Embryonic facial prominence (tissue), 1 donor: Measurements from ENCODE around the gene INSC.

ENCODE experiments used
- DNase-seq: peaks from one replicate; pipeline ENCODE4 v3.0.0-alpha.2; 2016; ENCODE audit errors: extremely low spot score

Gene INSC

DNA sequence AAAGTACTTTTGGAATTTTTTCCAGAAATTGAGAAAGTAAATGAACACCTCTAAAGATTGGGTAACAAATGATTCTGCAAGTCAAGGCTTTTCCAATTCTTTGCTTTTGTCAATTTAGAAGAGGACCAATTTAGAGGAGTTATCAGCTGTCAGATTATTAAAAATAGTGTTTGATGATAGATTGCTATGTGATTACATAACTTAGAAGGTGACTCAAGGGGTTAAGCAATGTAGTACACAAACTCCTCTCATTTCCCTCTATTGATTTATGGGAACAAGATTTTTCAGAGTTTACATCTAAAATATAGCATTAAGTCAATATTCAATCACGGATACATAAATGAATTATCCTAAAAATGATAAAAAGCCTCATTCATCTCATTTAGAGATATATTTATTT, 70.3 kb downstream of the INSC start:
- no peak for DNase-seq

DNA sequence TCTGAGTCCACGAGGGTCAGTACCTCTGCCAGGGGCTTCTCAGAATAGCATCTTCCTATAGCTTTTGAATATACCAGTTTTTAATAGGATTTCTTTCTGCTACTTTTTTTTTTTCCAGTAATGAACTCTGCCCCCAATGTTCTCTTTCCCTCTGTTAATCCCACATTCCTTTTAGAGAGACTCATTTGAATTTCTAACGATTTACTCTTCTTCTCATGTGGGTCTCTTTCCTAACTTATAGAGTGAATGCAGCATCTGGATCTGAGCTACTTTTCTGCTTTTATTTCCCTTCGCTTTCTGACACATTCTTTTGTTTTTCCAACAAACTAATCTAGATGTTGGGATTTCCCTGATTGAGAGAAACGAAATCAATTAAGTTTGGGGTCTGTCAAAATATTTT, 71.4 kb downstream of the INSC start:
- no peak for DNase-seq

DNA sequence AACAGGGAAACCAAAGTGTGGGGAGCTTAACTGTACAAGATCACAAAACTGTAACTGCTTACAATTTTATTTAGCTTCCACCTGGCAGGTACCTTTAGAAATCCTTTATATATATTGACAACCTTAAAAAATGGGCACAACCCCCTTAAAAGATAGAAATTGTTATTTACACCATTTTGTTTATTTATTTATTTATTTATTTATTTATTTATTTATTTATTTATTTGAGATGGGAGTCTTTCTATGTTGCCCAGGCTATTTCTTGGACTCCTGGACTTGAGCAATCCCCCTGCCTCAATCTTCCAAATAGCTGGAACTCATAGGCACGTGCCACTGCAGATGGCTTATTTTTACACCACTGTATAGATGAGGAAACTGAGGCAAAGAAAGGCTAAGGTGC, 74.5 kb downstream of the INSC start:
- no peak for DNase-seq

DNA sequence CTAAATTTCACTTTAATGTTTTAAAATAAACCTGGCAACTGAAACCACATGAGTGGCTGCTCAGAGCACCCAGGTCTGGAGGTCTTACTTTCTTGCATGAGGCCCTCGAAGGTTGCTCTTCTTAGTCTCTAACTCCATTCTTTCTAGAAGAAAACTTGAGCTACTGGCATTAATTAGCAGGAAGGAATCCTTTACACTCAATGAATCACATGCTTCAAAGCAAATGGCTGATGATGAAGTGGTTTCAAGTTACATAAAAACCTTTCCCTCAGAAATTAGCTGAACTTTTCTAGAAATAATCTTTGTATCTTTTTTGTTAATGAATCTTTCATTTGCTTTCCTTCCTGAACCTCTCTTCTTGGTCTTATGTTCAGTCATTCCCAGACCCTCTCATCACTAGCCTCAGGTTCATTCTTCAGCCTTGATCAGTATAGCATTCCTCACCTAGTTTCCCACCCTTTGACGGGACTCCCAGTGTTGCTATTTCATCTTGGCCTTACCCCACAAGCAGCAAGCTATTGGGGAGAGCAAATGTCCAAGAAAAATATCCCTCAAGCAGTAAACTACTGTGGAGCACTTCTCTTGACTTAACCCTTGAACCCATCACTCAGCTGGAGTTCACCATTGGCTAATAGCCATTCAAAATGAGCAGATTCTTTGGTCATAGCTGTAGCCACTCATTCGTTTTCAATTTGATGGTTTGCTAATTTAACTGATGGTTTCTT, 75.1 kb downstream of the INSC start:
- no peak for DNase-seq

DNA sequence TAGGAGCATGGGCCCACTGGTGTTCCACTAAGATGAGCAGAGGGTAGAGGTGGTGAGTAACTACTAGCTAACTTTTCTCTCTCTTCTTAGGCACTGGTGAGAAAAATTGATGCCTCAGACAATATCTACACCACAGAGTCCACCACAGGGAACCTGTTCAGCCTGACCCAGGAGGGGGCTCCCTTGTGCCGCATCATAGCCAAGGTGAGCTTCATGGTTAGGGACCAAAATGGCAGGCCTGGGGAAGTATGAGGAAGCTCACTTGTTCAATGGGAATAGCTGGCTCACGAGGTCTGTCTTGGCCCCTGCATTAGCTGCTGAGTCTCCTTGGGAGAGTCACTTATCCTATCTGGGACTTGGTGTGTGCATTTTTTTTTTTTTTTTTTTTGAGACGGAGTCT, 75.9 kb downstream of the INSC start:
- DNase-seq: no peak

DNA sequence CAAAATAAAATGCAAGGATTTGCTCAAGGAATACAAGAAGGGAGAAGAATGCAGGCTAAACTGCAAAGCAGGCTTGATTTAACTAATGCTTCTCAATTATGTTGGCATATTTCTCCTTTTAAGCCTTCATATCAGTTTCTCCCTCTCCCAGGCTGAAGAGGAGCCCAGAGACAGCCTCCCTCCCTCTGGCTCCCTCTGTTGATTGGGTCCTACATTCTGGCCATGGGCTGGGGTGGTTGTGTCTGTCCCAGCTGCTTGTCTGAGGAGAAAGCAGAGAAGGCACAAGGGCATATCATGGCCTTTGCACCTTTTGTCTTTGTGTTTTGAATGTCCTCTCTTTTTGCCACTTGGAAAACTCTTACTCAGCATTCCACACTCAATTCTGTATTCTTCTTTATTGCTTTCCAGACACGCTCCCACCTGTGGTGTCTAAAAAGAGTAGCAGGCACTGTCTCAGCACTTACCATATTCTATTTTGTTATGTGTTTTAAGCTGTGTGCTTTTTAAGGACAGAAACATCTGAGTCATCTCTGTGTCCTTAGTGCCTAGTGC, 77.4 kb downstream of the INSC start:
- no peak for DNase-seq

DNA sequence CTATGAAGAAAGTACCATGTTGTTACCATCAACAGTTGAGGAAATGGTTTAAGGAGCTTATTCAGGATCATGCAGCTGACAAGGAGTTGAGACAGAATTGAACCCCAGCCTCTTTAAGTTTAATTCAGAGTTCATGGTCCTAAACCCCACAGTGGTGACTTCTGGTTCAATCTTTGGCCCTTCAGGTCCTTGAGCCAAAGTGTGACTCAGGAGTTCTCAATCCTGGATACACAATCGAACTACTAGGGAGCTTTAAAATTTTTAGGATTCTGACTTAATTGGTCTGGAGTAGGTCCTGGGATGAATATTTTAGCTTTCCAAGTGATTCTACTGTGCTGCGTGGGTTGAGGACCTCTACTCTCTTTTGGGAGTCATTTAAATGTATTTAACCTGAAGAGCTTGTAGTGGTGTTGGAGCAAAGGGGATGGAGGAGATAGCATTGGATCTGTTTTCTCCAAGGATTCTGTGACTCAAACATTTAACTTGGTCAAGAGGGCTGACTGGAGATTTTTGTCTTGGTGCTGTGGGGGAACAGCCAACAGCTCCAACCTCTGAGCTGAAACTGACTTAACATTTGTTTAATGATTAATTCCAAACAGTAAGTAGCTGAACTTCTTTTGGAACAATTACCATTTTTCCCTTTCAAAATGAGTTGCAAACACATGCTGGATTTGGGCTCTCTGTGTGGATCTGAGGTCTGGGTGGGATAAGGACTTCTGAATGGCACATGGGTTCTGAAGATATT, 80.1 kb downstream of the INSC start:
- no peak for DNase-seq

DNA sequence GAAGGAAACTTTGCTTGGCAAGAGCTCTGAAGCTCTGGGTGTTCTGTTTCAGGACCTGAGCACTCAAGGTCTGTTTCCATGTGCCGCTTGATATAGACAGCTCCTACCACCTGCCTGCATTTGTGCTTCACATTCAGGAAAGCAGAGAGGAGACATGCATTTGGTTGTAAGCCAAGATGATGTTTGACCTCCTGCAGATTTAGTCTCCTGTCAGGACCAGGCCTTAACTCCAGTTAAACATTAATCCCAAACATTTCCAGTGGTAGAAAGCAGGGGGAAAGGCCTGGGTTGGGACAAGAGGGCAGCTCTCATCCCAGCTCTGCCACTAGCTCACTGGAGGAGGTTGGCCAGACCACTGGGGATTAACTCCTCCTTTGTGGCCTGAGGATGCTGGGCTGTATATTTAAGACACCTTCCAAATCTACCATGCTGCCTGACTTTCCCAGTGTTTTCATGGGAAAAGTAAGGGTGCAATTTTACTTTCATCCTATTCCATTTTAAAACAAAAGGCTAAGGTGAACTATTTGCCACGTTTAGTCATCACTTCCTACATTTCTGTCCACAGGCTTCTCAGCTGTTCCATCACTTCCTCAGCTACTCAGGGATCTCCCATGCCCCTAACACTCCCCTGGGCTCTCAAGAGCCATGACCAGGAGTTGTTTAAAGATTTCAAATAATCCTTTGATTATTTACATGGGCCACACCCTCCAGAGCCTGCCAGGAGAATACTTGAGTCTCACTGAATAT, 80.9 kb downstream of the INSC start:
- DNase-seq: no peak

DNA sequence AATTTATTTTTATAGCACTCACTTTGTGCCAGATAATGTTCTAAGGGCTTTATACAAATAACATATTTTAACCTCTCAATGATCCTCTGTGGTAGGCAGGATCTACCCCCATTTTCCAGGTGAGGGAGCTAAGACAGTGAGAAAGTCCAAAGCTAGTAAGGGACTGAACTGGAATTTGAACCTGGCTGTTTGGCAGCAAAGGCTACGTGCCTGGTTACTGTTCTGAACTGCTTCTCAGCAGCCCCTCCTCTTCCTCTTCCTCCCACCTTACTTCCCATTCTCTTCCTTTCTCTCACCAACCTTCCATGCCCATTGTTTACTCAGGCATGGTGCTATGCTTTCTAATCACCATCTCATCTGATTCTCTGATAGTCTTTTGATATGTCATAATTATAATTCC, 82.0 kb downstream of the INSC start:
- no peak for DNase-seq

DNA sequence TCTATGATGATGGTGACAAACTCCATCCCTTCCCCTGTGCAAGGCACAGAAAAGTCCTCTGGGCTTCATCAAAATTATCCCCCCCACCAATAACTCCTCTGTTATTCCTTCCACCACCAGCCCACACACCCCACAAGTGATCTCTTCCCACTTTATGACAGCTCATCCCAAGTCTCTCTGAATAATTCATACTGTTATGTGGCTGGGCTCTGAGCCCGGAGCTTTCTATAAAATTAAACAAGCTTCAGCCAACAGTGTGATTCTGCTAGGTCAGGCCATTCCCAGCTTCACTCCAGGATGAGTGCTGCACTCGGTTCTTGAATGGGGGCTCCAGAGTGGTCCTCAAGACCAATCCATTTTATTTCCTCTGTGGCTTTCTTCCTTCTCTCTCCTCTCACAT, 83.0 kb downstream of the INSC start:
- no peak for DNase-seq

DNA sequence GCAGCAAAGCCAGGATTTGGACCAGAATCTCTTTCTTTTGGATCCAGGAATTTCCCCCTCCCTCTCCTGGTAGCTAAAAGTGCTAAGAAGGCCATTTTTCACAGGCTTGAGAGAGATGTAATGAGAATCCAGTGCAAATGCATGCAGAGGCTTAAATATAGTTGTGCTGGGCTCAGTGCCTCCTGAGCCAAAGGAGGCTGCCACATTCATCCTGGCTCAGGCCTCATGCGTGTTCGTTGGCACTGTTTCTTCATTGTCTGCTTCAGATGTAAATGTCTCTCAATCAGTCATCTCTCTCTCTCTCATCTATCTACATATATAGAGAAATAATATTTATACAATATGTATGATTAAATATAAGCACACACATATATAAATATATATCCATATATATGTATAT, 83.6 kb downstream of the INSC start:
- no peak for DNase-seq

DNA sequence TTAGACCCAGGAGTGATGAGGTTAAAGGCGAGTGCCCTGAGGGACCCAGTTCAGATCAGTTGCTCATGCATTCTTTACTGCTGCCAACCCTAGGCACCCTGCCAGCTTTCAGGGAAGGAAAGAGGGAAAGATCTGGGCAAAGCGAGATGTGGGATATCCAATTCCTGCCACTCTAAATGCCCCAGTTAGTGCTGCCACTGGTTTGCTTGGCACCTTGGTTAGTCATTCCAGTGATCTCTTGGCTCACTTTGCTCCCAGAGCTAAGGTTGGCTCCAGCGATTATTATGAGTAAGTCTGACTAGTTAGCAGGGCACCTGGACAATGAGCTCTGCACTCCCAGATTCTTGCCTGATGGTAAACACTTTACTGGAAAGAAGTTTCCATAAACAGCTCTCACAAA, 85.0 kb downstream of the INSC start:
- DNase-seq: no peak

DNA sequence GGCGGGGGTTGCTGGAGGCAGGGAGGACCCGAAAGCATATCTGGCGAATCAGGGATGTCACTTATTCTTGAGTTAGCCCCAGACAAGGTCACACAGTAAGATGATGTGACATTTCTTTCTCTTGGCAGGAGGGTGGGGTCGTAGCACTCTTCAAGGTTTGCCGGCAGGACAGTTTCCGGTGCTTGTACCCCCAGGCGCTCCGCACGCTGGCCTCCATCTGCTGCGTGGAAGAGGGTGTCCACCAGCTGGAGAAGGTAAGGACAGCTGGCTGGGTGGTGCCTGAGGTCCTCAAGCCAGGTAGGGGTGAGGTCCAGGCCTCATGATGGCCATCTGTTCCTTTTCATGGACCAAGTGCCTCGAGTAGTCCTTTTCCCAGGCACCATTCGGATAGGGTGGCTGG, 86.0 kb downstream of the INSC start:
- no peak for DNase-seq

DNA sequence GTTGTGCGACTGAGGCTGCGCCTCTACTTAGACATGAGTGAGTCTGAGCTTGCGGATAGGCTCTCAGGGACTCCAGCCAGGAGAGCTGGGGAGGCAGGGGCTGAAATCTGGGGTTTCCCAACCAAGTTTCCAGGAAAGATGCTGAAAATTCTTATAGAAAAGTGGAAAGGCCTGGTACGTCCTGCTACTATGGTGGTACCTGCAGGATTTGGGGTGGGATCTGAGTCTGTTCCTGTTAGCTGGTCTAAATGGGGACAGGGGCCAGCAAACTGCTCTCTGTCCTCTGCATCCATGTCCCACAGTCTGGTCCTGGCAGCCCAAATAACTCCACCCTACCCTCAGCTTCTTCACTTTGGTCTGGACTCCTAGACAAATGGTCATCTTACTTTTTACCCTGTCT, 86.9 kb downstream of the INSC start:
- DNase-seq: no peak

DNA sequence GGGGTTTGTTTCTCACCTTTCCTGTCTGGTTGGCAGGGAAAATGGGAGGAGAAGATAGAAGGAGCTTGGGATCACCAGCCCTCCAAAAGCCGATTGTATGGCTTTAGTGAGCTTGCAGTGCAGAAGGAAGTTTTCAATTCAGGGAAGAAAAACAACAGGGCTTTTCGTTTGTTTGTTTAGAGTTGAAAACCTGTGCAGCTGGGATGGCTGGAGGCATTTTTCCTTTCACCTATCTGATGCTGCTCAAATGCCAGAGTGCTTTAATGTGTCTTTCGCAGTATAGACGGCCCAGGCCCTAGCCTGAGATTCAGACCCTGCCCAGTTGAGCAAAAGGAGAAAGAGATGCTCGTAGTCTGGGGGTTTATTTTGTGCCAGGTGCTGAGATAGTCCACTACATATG, 87.9 kb downstream of the INSC start:
- no peak for DNase-seq

DNA sequence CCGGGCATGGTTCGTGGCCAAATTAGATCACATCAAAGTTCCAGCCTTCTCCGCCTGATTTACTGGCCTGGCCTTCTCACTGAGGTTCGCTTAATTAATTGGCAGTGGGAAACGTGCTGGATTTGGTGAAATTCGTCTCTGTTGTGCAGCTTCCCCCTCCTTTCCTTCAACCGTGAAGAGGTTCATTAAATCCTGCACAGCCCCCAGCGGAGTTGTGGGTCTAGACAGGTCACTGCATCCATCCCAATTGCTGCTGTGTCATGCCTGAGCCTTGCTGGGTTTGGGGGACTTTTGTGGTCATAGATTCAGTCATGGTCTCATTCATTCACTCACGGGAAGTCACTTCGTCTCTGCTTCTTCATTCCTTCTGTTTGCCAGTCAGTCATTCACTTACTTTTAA, 90.0 kb downstream of the INSC start:
- no peak for DNase-seq

DNA sequence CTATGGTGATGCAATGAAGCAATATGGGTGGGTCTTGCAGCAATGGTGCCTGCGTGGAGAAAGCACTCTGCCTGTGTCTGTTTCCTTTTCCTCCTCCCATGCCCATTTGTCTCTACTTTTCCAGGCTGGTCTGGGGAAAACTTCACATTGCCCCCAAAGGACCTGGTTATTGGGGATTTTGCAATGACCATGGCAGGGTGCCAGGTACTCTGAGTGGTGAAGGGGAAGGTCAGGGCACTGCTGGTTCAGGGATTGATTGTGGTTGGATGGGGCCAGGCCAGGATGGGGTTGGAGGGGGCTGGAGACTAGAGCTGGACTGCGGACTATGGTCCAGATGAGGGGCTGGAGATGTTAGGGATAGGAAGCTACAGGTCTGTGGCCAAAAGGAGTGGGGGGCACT, 92.1 kb downstream of the INSC start:
- no peak for DNase-seq

DNA sequence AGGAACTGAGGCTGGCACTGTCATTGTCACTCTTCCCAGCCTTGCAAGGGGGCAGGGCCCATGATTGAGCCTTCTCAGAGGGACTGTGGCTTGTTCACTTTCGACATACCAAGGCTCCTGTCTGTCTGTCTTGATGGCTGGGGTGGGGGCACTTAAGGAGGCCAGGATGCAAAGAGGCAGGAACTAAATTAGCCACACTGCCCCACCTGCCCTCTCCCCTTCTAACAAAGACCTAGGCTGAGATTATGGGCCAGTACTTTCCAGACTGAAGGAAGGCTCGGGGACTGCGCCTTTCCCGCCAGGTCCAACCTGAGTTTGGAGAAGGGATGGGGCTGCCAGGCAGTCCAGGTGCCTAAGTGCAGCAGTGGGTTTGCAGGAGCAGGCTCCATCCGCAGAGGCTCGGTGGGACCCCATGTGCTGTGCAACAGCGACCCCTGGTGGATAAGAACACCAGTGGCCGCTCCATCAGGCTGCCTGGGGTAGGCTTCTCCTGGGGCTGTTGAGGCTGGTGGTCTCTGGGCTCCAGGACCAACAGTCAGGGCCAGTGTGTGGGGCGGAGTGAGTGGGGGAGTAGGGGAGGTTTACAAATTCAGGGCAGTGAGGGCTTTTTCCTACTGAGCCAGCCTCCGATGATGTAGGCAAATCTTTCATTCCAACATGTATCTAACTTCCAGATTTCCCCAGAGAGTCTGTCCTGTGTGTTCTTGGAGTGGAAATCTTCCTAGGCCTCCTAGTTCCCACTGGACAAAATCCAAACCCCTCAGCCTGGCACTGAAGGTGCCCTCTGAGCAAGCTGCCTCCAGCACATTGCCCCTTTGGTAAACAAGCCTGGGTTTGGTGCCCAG, 93.9 kb downstream of the INSC start:
- peak; percentile 40 for DNase-seq

DNA sequence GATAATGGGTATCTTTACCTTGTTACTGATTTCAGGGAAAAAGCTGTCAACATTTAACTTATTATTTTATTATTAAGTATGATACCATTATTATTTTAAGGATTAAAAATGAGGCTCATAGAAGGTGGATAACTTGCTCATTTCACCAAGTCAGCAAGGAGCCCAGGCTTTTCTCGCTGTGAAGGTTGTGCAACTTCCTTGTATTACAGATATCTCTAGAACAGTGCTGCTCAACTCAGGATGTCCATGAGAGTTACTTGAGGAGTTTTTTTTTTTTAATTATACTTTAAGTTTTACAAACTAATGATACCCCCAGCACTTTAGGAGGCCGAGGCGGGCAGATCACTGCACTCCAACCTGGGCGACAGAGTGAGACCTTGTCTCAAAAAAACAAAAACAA, 98.2 kb downstream of the INSC start:
- DNase-seq: no peak

DNA sequence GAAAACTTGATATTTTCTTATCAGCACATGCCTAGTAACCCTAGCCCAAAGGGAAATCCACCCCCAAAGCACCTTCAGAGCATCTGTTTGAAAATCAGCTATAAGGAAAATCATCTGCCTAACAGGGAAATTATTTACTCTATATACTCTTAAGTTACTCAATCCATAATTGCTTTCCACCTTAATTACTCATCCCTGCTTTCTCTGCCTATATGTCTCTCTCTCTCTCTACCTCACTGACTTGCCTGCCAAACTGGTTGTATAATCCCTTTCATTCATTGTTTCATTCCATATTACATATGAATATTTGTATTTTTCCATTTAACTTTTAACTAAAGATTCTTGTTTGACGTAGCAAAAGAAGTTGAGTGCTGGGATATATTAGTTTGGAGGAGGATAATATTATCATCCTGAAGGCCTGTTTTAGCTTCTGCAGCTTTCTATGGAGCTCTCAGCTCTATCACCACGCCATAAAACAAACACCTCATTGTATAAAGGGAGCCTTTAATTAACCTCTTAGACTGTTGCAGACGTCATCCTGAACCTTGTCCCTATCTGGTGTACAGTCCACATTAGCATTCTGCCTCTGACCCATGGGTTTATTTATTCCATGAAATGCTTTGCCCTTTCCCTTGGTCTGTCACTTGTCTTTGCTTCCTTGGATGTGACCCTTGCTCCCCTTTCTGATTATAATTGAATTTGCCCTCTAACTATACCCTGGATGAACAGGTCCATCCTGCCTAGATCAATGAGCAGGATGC, 98.9 kb downstream of the INSC start:
- DNase-seq: no peak

DNA sequence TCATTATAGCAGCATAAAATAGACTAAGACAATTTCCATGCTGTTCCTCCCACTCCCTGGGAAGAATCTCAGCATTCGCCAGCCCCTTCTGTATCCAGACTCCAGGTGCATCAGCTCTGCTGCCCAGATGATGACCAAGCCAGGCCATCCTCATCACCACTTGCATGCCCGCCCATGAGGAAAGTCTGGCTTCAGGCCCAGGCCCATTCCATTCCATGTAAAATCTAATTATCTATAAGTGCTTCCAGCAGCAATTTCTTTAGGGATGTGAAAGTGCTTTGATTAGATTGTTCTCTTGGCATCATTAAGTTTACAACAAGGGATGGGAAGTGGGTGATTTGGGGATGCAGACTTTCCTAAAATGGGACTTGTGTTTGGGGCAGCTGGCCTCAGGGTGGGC, 100.3 kb downstream of the INSC start:
- no peak for DNase-seq
